ENCODE measurements around the gene SH3D21. TPM values are rescaled to one million over a fixed set of nuclear protein-coding genes. Genes with fewer than 3 reads are reported as not detected.

The SH3D21 gene
- polyA plus RNA-seq (2013), result 8.2 TPM

DNA sequence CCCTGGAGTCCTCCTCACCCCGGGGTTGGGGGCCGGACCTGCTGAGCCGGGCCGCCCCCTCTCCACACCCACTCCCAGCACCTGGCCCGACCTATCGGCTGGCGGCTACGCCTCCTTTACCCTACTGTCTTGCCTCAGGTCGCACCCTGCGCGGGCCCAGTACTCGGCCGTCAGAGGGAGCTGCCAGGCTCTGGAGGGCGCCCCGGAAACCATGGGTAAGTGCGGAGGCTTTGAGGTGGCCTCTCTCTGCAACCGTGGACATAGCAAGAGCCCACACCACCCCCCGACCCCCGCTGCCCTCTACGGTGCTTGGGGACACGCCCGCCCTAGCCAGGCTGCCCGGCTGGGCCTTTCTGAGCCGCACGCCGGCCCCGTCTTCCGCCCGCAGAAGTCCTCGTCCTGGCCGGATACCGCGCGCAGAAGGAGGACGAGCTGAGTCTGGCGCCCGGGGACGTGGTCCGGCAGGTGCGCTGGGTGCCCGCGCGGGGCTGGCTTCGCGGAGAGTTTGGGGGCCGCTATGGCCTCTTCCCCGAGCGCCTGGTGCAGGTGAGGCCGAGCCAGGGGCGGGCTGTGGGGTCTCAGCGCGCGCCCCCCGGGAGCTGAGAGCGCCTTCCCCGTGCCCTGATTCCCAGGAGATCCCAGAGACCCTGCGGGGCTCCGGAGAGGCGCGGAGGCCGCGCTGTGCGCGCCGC lies at the start of gene SH3D21:
SH3D21 (plus strand) TSS at position 159 of the 692 bp plus-strand sequence; CDS start at position 212, 53 bp downstream.
- ChIA-PET CTCF (interaction anchor here (0.5 to 3.5 kb wide), 8 partner anchors 8 to 62 kb away, joined by 3 to 9 read pairs (median 3); no protein-coding TSS in a partner anchor), POLR2A (interaction anchor here (1.5 kb wide), 2 partner anchors 13 to 157 kb away, joined by 3 to 4 read pairs; partner anchors contain the start of gene TRAPPC3)
- H3K4me1 ChIP-seq (ENCODE audit: control extremely low read depth in 1 of 4, control insufficient read depth in 4 of 4, insufficient read depth in 4 of 4, low read length in 3 of 4), result peaks cover 0 to 55% (median 37%) of the 10 kb centered on the region in 4 experiments
- H3K4me3 ChIP-seq (ENCODE audit: control insufficient read depth in 1 of 7, extremely low read depth in 1 of 7, insufficient read depth in 4 of 7, low read depth in 2 of 7, low read length in 6 of 7), result peak within 1 kb of the TSS; percentile 42 to 76 (median 72)
- DNase-seq, result peak in 1 of 3 donors; percentile 29
- H3K27me3 ChIP-seq (replicated peaks in 2 of 5; ENCODE audit: control insufficient read depth in 4 of 5, insufficient read depth in 5 of 5, low read length in 4 of 5), result no peaks in the 10 kb centered on the region
- H3K36me3 ChIP-seq (ENCODE audit: control insufficient read depth in 4 of 4, insufficient read depth in 4 of 4, low read length in 3 of 4), result peaks cover 10 to 35% (median 21%) of the 10 kb centered on the region in 4 experiments
- peak within 1 kb of the TSS in 1 of 2 experiments; percentile 34 for H3K27ac ChIP-seq (ENCODE audit: insufficient read depth in 1 of 2, low read depth in 1 of 2, low read length in 2 of 2, poor library complexity in 1 of 2, severe bottlenecking in 2 of 2)
- 4% methylated on average over 62 of the region's 65 CpGs for whole genome bisulfite sequencing (ENCODE audit: insufficient coverage)
- no peaks in the 10 kb centered on the region for H3K9me3 ChIP-seq (ENCODE audit: control extremely low read depth in 1 of 5, control insufficient read depth in 4 of 5, insufficient read depth in 2 of 5, low read depth in 1 of 5, low read length in 4 of 5)

DNA sequence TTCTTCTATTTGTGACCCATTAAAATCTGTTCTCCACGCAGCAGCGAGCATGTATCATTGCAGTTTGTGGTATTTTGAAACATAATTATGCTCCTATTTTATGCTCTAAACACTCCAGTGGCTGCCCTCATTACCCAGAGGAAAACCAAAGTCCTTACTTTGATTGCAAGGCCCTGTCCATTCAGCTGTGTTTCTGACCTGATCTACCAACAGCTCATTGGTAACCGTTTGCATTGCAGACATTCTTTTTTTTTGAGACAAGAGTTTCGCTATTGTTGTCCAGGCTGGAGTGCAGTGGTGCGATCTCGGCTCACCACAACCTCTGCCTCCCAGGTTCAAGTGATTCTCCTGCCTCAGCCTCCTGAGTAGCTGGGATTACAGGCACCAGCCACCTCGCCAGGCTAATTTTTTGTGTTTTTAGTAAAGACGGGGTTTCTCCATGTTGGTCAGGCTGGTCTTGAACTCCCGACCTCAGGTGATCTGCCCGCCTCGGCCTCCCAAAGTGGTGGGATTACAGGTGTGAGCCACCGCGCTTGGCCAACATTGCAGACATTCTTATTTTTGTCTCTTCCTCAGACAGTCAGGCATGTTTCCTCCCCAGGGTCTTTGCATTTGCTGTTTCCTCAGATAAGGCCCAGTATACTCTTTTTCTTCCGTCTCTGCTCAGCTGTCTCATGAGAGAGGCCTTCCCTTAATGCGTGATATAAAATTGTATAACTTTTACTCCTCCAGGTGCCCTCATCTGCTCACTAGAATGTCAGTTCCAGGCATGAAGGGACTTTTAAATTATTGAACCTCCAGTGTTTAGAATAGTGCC lies 49.4 kb upstream of the SH3D21 start:
- peak in 1 of 3 donors; percentile 25 for DNase-seq

DNA sequence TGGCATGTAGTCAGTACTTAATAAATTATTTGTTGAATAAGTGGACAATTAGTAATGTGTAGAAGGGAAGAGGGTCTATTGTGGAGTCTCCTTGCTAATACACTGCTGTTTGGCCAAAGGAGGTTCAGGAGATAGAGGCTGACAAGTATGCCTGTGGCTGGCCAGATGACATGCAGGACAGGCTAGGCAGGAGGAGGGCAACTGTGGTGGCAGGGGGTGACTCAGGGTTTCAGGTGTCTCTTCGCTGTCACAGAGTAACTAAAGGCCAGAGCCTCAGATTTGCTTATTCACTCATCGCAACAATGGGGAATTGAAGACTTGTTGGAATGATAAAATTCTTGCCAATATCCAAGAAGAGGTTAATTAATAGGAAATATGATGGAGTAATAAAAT lies 48.8 kb upstream of the SH3D21 start:
- DNase-seq, result peak in 2 of 3 donors; percentile 26 to 52
- Histone ChIP-seq H3K4me3 (ENCODE audit: control insufficient read depth in 1 of 7, extremely low read depth in 1 of 7, insufficient read depth in 4 of 7, low read depth in 2 of 7, low read length in 6 of 7) (no peak overlapping the region), H3K4me1 (ENCODE audit: control extremely low read depth in 1 of 4, control insufficient read depth in 4 of 4, insufficient read depth in 4 of 4, low read length in 3 of 4) (peaks cover 0 to 6% (median 2%) of the 10 kb centered on the region in 4 experiments), H3K36me3 (ENCODE audit: control insufficient read depth in 4 of 4, insufficient read depth in 4 of 4, low read length in 3 of 4) (peaks cover 9 to 36% (median 18%) of the 10 kb centered on the region in 4 experiments), H3K27ac (ENCODE audit: insufficient read depth in 1 of 2, low read depth in 1 of 2, low read length in 2 of 2, poor library complexity in 1 of 2, severe bottlenecking in 2 of 2) (peak overlapping the region in 1 of 2 experiments; percentile 64), H3K27me3 (replicated peaks in 2 of 5; ENCODE audit: control insufficient read depth in 4 of 5, insufficient read depth in 5 of 5, low read length in 4 of 5) (no peaks in the 10 kb centered on the region), H3K9me3 (ENCODE audit: control extremely low read depth in 1 of 5, control insufficient read depth in 4 of 5, insufficient read depth in 2 of 5, low read depth in 1 of 5, low read length in 4 of 5) (no peaks in the 10 kb centered on the region)
- ChIA-PET POLR2A (no interaction called here), CTCF (no interaction called here)
- WGBS (ENCODE audit: insufficient coverage), result 100% methylated on average over 2 of the region's 2 CpGs

More for the DNA sequence above, 49.4 kb upstream of the SH3D21 start:
- WGBS (ENCODE audit: insufficient coverage), result 82% methylated on average over 10 of the region's 15 CpGs
- H3K4me1 ChIP-seq (ENCODE audit: control extremely low read depth in 1 of 4, control insufficient read depth in 4 of 4, insufficient read depth in 4 of 4, low read length in 3 of 4), result peaks cover 0 to 6% (median 2%) of the 10 kb centered on the region in 4 experiments
- H3K4me3 ChIP-seq (ENCODE audit: control insufficient read depth in 1 of 7, extremely low read depth in 1 of 7, insufficient read depth in 4 of 7, low read depth in 2 of 7, low read length in 6 of 7), result no peak overlapping the region
- peaks cover 9 to 38% (median 16%) of the 10 kb centered on the region in 4 experiments for H3K36me3 ChIP-seq (ENCODE audit: control insufficient read depth in 4 of 4, insufficient read depth in 4 of 4, low read length in 3 of 4)
- peak overlapping the region in 1 of 2 experiments; percentile 64 for H3K27ac ChIP-seq (ENCODE audit: insufficient read depth in 1 of 2, low read depth in 1 of 2, low read length in 2 of 2, poor library complexity in 1 of 2, severe bottlenecking in 2 of 2)
- H3K27me3 ChIP-seq (replicated peaks in 2 of 5; ENCODE audit: control insufficient read depth in 4 of 5, insufficient read depth in 5 of 5, low read length in 4 of 5), result no peaks in the 10 kb centered on the region
- ChIA-PET CTCF (interaction anchor here (0.7 kb wide), 1 partner anchor 106 kb away, joined by 3 read pairs; no protein-coding TSS in a partner anchor), POLR2A (no interaction called here)
- no peaks in the 10 kb centered on the region for H3K9me3 ChIP-seq (ENCODE audit: control extremely low read depth in 1 of 5, control insufficient read depth in 4 of 5, insufficient read depth in 2 of 5, low read depth in 1 of 5, low read length in 4 of 5)

DNA sequence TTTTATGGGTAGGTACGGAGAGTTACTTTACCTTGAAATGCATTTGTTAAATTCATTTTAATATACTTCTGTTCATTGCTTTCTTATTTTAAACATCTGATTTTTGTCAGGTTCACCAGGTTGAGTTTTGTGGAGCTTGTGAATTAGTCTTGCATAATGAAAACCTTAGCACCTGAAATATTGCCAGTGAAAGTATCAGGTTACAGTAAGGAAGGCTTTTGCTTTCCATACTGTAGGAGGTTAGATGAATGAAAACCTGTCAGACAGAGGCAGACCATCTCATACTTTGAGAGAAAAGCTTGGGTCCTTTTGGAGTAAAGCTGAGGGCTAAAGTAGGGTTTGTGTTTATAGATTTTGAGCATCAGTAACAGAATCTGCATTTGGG lies 47.2 kb upstream of the SH3D21 start:
- CTCF ChIA-PET, result interaction anchor here (0.8 kb wide), 2 partner anchors 10 to 11 kb away, joined by 3 read pairs; no protein-coding TSS in a partner anchor

DNA sequence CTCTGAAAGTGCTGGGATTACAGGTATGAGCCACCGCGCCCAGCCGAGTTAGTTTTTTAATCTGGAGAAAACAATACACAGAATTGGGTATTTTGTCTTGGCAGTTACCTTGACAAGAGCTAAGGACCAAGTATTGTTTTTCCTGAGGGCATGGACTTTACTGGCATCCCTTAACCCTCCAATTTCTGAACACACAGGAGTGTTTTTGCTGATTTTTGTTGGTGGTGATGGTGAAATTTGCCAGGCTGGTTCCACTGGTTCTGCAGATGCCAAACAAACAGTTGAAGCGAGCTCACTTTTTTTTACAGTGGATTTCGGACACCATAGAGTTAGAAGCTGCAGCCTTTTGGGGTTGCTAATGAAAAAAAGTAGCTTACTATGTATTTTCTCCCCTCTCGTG lies 37.2 kb upstream of the SH3D21 start:
- Histone ChIP-seq H3K36me3 (ENCODE audit: control insufficient read depth in 4 of 4, insufficient read depth in 4 of 4, low read length in 3 of 4) (peaks cover 7 to 48% (median 27%) of the 10 kb centered on the region in 4 experiments), H3K4me3 (ENCODE audit: control insufficient read depth in 1 of 7, extremely low read depth in 1 of 7, insufficient read depth in 4 of 7, low read depth in 2 of 7, low read length in 6 of 7) (no peak overlapping the region), H3K27me3 (replicated peaks in 2 of 5; ENCODE audit: control insufficient read depth in 4 of 5, insufficient read depth in 5 of 5, low read length in 4 of 5) (no peaks in the 10 kb centered on the region), H3K9me3 (ENCODE audit: control extremely low read depth in 1 of 5, control insufficient read depth in 4 of 5, insufficient read depth in 2 of 5, low read depth in 1 of 5, low read length in 4 of 5) (no peaks in the 10 kb centered on the region), H3K4me1 (ENCODE audit: control extremely low read depth in 1 of 4, control insufficient read depth in 4 of 4, insufficient read depth in 4 of 4, low read length in 3 of 4) (peaks cover 0 to 7% (median 5%) of the 10 kb centered on the region in 4 experiments), H3K27ac (ENCODE audit: insufficient read depth in 1 of 2, low read depth in 1 of 2, low read length in 2 of 2, poor library complexity in 1 of 2, severe bottlenecking in 2 of 2) (no peak overlapping the region)
- WGBS (ENCODE audit: insufficient coverage), result 88% methylated on average over 3 of the region's 6 CpGs
- CTCF ChIA-PET, result interaction anchor here (0.7 to 2.3 kb wide), 7 partner anchors 10 to 134 kb away, joined by 3 to 7 read pairs (median 3); partner anchors contain the start of gene TRAPPC3
- POLR2A ChIA-PET, result interaction anchor here (0.6 kb wide), 1 partner anchor 42 kb away, joined by 3 read pairs; no protein-coding TSS in a partner anchor
- DNase-seq, result no peak

More for the DNA sequence above, 47.2 kb upstream of the SH3D21 start:
- POLR2A ChIA-PET, result no interaction called here
- peaks cover 0 to 6% (median 2%) of the 10 kb centered on the region in 4 experiments for H3K4me1 ChIP-seq (ENCODE audit: control extremely low read depth in 1 of 4, control insufficient read depth in 4 of 4, insufficient read depth in 4 of 4, low read length in 3 of 4)
- no peak for DNase-seq
- WGBS (ENCODE audit: insufficient coverage), result no CpG with 5 or more reads among the region's 1 CpG
- H3K4me3 ChIP-seq (ENCODE audit: control insufficient read depth in 1 of 7, extremely low read depth in 1 of 7, insufficient read depth in 4 of 7, low read depth in 2 of 7, low read length in 6 of 7), result no peak overlapping the region
- no peaks in the 10 kb centered on the region for H3K27me3 ChIP-seq (replicated peaks in 2 of 5; ENCODE audit: control insufficient read depth in 4 of 5, insufficient read depth in 5 of 5, low read length in 4 of 5)
- H3K9me3 ChIP-seq (ENCODE audit: control extremely low read depth in 1 of 5, control insufficient read depth in 4 of 5, insufficient read depth in 2 of 5, low read depth in 1 of 5, low read length in 4 of 5), result no peaks in the 10 kb centered on the region
- no peak overlapping the region for H3K27ac ChIP-seq (ENCODE audit: insufficient read depth in 1 of 2, low read depth in 1 of 2, low read length in 2 of 2, poor library complexity in 1 of 2, severe bottlenecking in 2 of 2)
- peaks cover 8 to 35% (median 20%) of the 10 kb centered on the region in 4 experiments for H3K36me3 ChIP-seq (ENCODE audit: control insufficient read depth in 4 of 4, insufficient read depth in 4 of 4, low read length in 3 of 4)

DNA sequence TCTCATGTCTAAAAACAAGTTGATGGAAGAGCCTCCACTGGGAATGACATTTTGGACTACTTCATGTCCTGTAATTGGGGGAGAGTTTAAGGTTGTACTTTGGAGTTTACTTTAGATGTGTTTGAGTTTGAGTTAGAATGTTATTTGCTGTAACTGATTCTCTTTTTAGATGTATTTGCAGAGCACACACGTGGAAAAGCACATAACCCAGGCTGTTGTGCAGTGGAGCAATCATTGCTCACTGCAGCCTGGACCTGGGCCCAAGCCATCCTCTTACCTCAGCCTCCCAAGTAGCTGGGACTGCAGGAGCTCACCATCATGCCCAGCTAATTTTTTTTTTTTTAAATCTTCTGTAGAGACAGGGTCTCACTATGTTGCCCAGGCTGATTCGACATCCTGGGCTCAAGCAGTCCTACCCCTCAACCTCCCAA lies 36.7 kb upstream of the SH3D21 start:
- WGBS (ENCODE audit: insufficient coverage), result 89% methylated on average over 1 of the region's 2 CpGs
- POLR2A ChIA-PET, result no interaction called here

More for the DNA sequence above, 36.7 kb upstream of the SH3D21 start:
- CTCF ChIA-PET, result interaction anchor here (0.8 to 2.3 kb wide), 7 partner anchors 10 to 134 kb away, joined by 3 to 7 read pairs (median 3); partner anchors contain the start of gene TRAPPC3
- H3K27me3 ChIP-seq (replicated peaks in 2 of 5; ENCODE audit: control insufficient read depth in 4 of 5, insufficient read depth in 5 of 5, low read length in 4 of 5), result no peaks in the 10 kb centered on the region
- H3K9me3 ChIP-seq (ENCODE audit: control extremely low read depth in 1 of 5, control insufficient read depth in 4 of 5, insufficient read depth in 2 of 5, low read depth in 1 of 5, low read length in 4 of 5), result no peaks in the 10 kb centered on the region
- no peak overlapping the region for H3K4me3 ChIP-seq (ENCODE audit: control insufficient read depth in 1 of 7, extremely low read depth in 1 of 7, insufficient read depth in 4 of 7, low read depth in 2 of 7, low read length in 6 of 7)
- no peak overlapping the region for H3K27ac ChIP-seq (ENCODE audit: insufficient read depth in 1 of 2, low read depth in 1 of 2, low read length in 2 of 2, poor library complexity in 1 of 2, severe bottlenecking in 2 of 2)
- DNase-seq, result no peak
- H3K36me3 ChIP-seq (ENCODE audit: control insufficient read depth in 4 of 4, insufficient read depth in 4 of 4, low read length in 3 of 4), result peaks cover 7 to 49% (median 26%) of the 10 kb centered on the region in 4 experiments
- peaks cover 0 to 7% (median 5%) of the 10 kb centered on the region in 4 experiments for H3K4me1 ChIP-seq (ENCODE audit: control extremely low read depth in 1 of 4, control insufficient read depth in 4 of 4, insufficient read depth in 4 of 4, low read length in 3 of 4)
